CD4-positive, alpha-beta T cell treated with Interleukin-1 beta for 1 hour (primary cell): Measurements from ENCODE around the gene NRBF2.
"Not testable (repeated sequence)": the region's sequence is repeated elsewhere in the genome, so short reads cannot be mapped to it uniquely, and the experiment has no call there.

Experiments
- DNase-seq, 2 donors: peaks; one replicate each; pipeline ENCODE4 v3.0.0-alpha.2; 2020 to 2022

Gene NRBF2

GRCh38 chr10:63133056-63133820 lies at the start of gene NRBF2:
Gene NRBF2 (plus strand): TSS chr10:63133328. CDS start chr10:63133471, 143 bp downstream.
- peak; percentile 97 to 98 for DNase-seq

GRCh38 chr10:63083406-63083805 lies 49.7 kb upstream of the NRBF2 start:
- not testable (repeated sequence) for DNase-seq

GRCh38 chr10:63083904-63084689 lies 49.0 kb upstream of the NRBF2 start:
- DNase-seq, result peak; percentile 40 to 61

- no peak for DNase-seq
These were observed 48.3 kb upstream of the NRBF2 start for GRCh38 chr10:63084690-63085382.

- no peak for DNase-seq
These were observed 39.9 kb upstream of the NRBF2 start for GRCh38 chr10:63093227-63093626.

GRCh38 chr10:63094405-63094804 lies 38.7 kb upstream of the NRBF2 start:
- no peak for DNase-seq

- no peak for DNase-seq
These were observed 38.2 kb upstream of the NRBF2 start for GRCh38 chr10:63094881-63095280.

- no peak for DNase-seq
These were observed 33.4 kb upstream of the NRBF2 start for GRCh38 chr10:63099734-63100133.

- not testable (repeated sequence) for DNase-seq
These were observed 32.0 kb upstream of the NRBF2 start for GRCh38 chr10:63101091-63101490.

- not testable (repeated sequence) for DNase-seq
These were observed 30.7 kb upstream of the NRBF2 start for GRCh38 chr10:63102279-63102883.

- DNase-seq, result not testable (repeated sequence)
These were observed 29.9 kb upstream of the NRBF2 start for GRCh38 chr10:63103178-63103577.

GRCh38 chr10:63103971-63104409 lies 29.1 kb upstream of the NRBF2 start:
- DNase-seq, result no peak

GRCh38 chr10:63105225-63106110 lies 27.7 kb upstream of the NRBF2 start:
- DNase-seq, result no peak

GRCh38 chr10:63106111-63106755 lies 26.9 kb upstream of the NRBF2 start:
- no peak for DNase-seq

- no peak for DNase-seq
These were observed 25.1 kb upstream of the NRBF2 start for GRCh38 chr10:63107943-63108437.

GRCh38 chr10:63110940-63111339 lies 22.2 kb upstream of the NRBF2 start:
- no peak for DNase-seq

- no peak for DNase-seq
These were observed 18.9 kb upstream of the NRBF2 start for GRCh38 chr10:63114031-63114814.

GRCh38 chr10:63115732-63116383 lies 17.3 kb upstream of the NRBF2 start:
- DNase-seq, result no peak

GRCh38 chr10:63116452-63117072 lies 16.6 kb upstream of the NRBF2 start:
- DNase-seq, result no peak
